ENCODE data around the gene HYAL3. TPM values are rescaled to one million over a fixed set of nuclear protein-coding genes. Genes with fewer than 3 reads are reported as not detected.
A peak's percentile ranks its signal among the peaks of the same experiment; 100 is the strongest.

The HYAL3 gene
- total RNA-seq, 2 donors from 2014 or later: 2.6 to 3.3 TPM

DNA sequence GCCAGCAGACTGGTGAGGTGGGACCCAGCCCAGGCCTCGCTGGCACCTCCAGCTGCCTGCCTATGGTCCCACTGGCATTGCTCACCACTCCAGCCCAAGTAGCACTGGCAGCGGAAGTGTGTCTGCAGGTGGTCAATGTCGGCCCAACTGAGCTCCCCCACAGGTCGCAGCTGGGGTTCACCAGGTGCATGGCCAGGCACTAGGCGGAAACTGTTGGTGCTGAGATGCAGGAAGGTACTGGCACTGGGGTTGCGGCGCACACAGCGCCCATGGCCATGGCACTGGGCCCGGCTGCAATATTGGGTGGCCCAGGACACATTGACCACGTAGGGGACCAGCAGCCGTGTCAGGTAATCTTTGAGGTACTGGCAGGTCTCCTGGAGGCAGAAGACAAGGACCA lies 19.0 kb upstream of the HYAL3 start:
- Mint-ChIP-seq H3K4me1 (peaks cover 22% of the 10 kb centered on the region), H3K27me3 (ENCODE audit: insufficient read depth) (no peaks in the 10 kb centered on the region), H3K27ac (no peak overlapping the region), H3K36me3 (ENCODE audit: low read depth) (peaks cover 58% of the 10 kb centered on the region), H3K9me3 (peaks cover 10% of the 10 kb centered on the region), H3K4me3 (peak overlapping the region; percentile 87)
- H3K4me3 ChIP-seq (ENCODE audit: low read length): no peak overlapping the region
- H3K9ac ChIP-seq (ENCODE audit: extremely low read depth, low read length, poor library complexity, severe bottlenecking): no peak overlapping the region
- no peaks in the 10 kb centered on the region for H3K27me3 ChIP-seq (ENCODE audit: control insufficient read depth, insufficient read depth, low read length, poor library complexity, severe bottlenecking)
- H3K36me3 ChIP-seq (ENCODE audit: control insufficient read depth, insufficient read depth, low read length): peaks cover 31% of the 10 kb centered on the region
- peaks cover 17% of the 10 kb centered on the region for H3K4me1 ChIP-seq (ENCODE audit: control insufficient read depth, insufficient read depth, low read length)
- TF ChIP-seq, protein P1, sequence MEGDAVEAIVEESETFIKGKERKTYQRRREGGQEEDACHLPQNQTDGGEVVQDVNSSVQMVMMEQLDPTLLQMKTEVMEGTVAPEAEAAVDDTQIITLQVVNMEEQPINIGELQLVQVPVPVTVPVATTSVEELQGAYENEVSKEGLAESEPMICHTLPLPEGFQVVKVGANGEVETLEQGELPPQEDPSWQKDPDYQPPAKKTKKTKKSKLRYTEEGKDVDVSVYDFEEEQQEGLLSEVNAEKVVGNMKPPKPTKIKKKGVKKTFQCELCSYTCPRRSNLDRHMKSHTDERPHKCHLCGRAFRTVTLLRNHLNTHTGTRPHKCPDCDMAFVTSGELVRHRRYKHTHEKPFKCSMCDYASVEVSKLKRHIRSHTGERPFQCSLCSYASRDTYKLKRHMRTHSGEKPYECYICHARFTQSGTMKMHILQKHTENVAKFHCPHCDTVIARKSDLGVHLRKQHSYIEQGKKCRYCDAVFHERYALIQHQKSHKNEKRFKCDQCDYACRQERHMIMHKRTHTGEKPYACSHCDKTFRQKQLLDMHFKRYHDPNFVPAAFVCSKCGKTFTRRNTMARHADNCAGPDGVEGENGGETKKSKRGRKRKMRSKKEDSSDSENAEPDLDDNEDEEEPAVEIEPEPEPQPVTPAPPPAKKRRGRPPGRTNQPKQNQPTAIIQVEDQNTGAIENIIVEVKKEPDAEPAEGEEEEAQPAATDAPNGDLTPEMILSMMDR (conservative IDR thresholded peaks at IDR 0.05): no peak
- 95 to 100% methylated on average over 8 to 11 of the region's 11 CpGs for WGBS, 2 experiments (ENCODE audit: insufficient coverage in 1 of 2, insufficient read length in 1 of 2)
- no peak overlapping the region for H3K27ac ChIP-seq (ENCODE audit: low read depth, low read length)
- H3K9me3 ChIP-seq (ENCODE audit: control insufficient read depth, low read length): no peaks in the 10 kb centered on the region
- DNase-seq: no peak

DNA sequence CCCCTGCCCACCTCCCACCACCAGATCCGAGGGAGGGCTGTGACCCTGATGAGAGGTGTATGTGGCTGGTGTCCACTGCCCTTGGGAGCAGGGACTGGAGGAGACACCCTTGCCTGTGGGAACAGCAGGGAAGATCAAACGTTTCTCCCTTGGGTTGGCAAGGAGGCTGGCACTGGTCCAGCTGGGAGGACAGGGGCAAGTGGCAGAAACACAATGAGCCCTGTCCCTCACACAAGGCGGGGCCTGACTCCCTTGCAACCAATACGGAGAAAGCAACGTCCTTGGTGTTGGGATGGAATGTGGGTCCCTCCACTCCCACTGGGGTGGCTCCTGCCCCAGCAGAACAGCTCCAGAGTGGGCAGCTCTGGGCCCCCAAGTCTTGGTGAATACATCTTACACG lies 18.1 kb upstream of the HYAL3 start:
- H3K4me1 Mint-ChIP-seq: peaks cover 16% of the 10 kb centered on the region
- WGBS, 2 experiments (ENCODE audit: insufficient coverage in 1 of 2, insufficient read length in 1 of 2): 93 to 95% methylated on average over 5 to 6 of the region's 6 CpGs
- no peak overlapping the region for H3K9ac ChIP-seq (ENCODE audit: extremely low read depth, low read length, poor library complexity, severe bottlenecking)
- TF ChIP-seq, protein P1 (conservative IDR thresholded peaks at IDR 0.05): no peak
- no peak overlapping the region for H3K27ac Mint-ChIP-seq
- H3K4me1 ChIP-seq (ENCODE audit: control insufficient read depth, insufficient read depth, low read length): peaks cover 12% of the 10 kb centered on the region
- no peak overlapping the region for H3K4me3 Mint-ChIP-seq
- H3K27me3 Mint-ChIP-seq (ENCODE audit: insufficient read depth): no peaks in the 10 kb centered on the region
- H3K36me3 ChIP-seq (ENCODE audit: control insufficient read depth, insufficient read depth, low read length): peaks cover 31% of the 10 kb centered on the region
- peaks cover 16% of the 10 kb centered on the region for H3K9me3 Mint-ChIP-seq
- H3K27me3 ChIP-seq (ENCODE audit: control insufficient read depth, insufficient read depth, low read length, poor library complexity, severe bottlenecking): no peaks in the 10 kb centered on the region
- no peaks in the 10 kb centered on the region for H3K9me3 ChIP-seq (ENCODE audit: control insufficient read depth, low read length)
- H3K36me3 Mint-ChIP-seq (ENCODE audit: low read depth): peaks cover 59% of the 10 kb centered on the region
- H3K4me3 ChIP-seq (ENCODE audit: low read length): no peak overlapping the region
- H3K27ac ChIP-seq (ENCODE audit: low read depth, low read length): no peak overlapping the region
- peak; percentile 43 for DNase-seq

DNA sequence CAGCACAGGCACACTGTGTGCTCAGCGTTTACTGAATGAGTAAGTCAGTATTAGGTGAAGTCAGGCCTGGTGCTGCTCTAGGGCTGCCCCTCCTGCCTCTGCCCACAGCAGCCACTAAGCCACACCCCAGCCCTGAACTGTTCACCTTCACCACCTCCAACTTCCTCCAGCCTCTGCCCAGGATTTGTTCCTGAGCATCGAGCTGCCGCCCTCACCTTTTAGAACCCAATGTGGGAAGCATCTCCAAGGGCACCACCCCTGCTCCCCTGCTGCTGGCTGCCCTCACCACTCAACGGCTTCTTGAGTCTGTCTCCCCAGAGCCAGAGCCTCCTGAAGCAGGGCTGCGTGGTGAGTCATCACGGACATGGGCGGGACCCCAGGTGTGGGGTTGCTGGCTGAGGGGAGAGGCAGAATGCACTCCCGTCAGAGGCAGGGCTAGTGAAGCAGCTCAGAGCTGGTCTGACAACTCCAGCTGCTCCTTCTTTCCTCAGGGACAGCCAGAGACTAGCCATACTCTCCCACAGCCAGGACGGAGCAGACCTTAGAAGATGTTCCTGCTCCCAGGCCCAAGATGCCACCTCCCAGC lies 17.5 kb upstream of the HYAL3 start:
- 82 to 94% methylated on average over 3 to 9 of the region's 9 CpGs for WGBS, 2 experiments (ENCODE audit: insufficient coverage in 1 of 2, insufficient read length in 1 of 2)
- no peaks in the 10 kb centered on the region for H3K27me3 ChIP-seq (ENCODE audit: control insufficient read depth, insufficient read depth, low read length, poor library complexity, severe bottlenecking)
- peak; percentile 84 for DNase-seq
- peaks cover 31% of the 10 kb centered on the region for H3K36me3 ChIP-seq (ENCODE audit: control insufficient read depth, insufficient read depth, low read length)
- H3K4me1 ChIP-seq (ENCODE audit: control insufficient read depth, insufficient read depth, low read length): peaks cover 11% of the 10 kb centered on the region
- H3K9me3 Mint-ChIP-seq: peaks cover 16% of the 10 kb centered on the region
- H3K9me3 ChIP-seq (ENCODE audit: control insufficient read depth, low read length): no peaks in the 10 kb centered on the region
- H3K27ac ChIP-seq (ENCODE audit: low read depth, low read length): no peak overlapping the region
- H3K9ac ChIP-seq (ENCODE audit: extremely low read depth, low read length, poor library complexity, severe bottlenecking): no peak overlapping the region
- no peaks in the 10 kb centered on the region for H3K27me3 Mint-ChIP-seq (ENCODE audit: insufficient read depth)
- TF ChIP-seq, protein P1 (conservative IDR thresholded peaks at IDR 0.05): no peak
- H3K4me3 Mint-ChIP-seq: no peak overlapping the region
- no peak overlapping the region for H3K27ac Mint-ChIP-seq
- no peak overlapping the region for H3K4me3 ChIP-seq (ENCODE audit: low read length)
- peaks cover 59% of the 10 kb centered on the region for H3K36me3 Mint-ChIP-seq (ENCODE audit: low read depth)
- H3K4me1 Mint-ChIP-seq: peaks cover 16% of the 10 kb centered on the region

Measured in endodermal cell (in vitro differentiated cells).